Calu3 (cell line): Measurements from ENCODE around the gene RCVRN. TPM values are rescaled to one million over a fixed set of nuclear protein-coding genes. Genes with fewer than 3 reads are reported as not detected.

ENCODE experiments used
- Bru-seq: library from RNA; stranded (reverse); fragments of 400-500 nt; gene quantifications from one replicate; lab custom pipeline; 2021; lab: Mats Ljungman, UMichigan
- BruChase-seq, 2 experiments: library from RNA; stranded (reverse); fragments of 400-500 nt; gene quantifications; one replicate each; lab custom pipeline; 2021; lab: Mats Ljungman, UMichigan
- BruUV-seq: library from RNA; stranded (reverse); fragments of 400-500 nt; replicated peaks from 2 replicates; lab custom pipeline; 2021; lab: Mats Ljungman, UMichigan
- CTCF ChIA-PET: fragments of 300-600 bp; sonication (Branson Sonifier 250); formaldehyde crosslinking; loops from one replicate; lab custom pipeline; 2022; ENCODE audit warnings: antibody characterized with exemption; lab: Charles Lee
- DNase-seq: peaks from one replicate; pipeline ENCODE4 v3.0.0; 2022
- H3K27ac Mint-ChIP-seq: one replicate; pipeline ENCODE4 v1.8.0; 2022; ENCODE audit warnings: mixed read lengths; ENCODE audit not compliant: unreplicated experiment
- H3K27me3 Mint-ChIP-seq: one replicate; pipeline ENCODE4 v1.8.0; 2022; ENCODE audit warnings: mixed read lengths; ENCODE audit not compliant: unreplicated experiment
- H3K36me3 Mint-ChIP-seq: one replicate; pipeline ENCODE4 v1.8.0; 2022; ENCODE audit warnings: mild to moderate bottlenecking, moderate library complexity, mixed read lengths; ENCODE audit not compliant: insufficient read depth, unreplicated experiment
- H3K4me1 Mint-ChIP-seq: one replicate; pipeline ENCODE4 v1.8.0; 2022; ENCODE audit warnings: mild to moderate bottlenecking, low read depth, mixed read lengths; ENCODE audit not compliant: unreplicated experiment
- H3K4me3 Mint-ChIP-seq: one replicate; pipeline ENCODE4 v1.8.0; 2022; ENCODE audit warnings: mild to moderate bottlenecking, low read depth, moderate library complexity, mixed read lengths; ENCODE audit not compliant: unreplicated experiment
- H3K9me3 Mint-ChIP-seq: one replicate; pipeline ENCODE4 v1.8.0; 2022; ENCODE audit warnings: low read depth, mixed read lengths; ENCODE audit not compliant: unreplicated experiment
- CTCF ChIP-seq: fragments of 200-600 bp; IDR thresholded peaks from one replicate; pipeline ENCODE4 v1.8.0; 2022; ENCODE audit warnings: antibody characterized with exemption; ENCODE audit not compliant: unreplicated experiment
- intact Hi-C: fragments of 100-400 bp; cut with micrococcal nuclease; formaldehyde crosslinking; loops from one replicate; pipeline ENCODE4 v1.10.0; 2022; ENCODE audit not compliant: unreplicated experiment
- long read RNA-seq: library from polyadenylated mRNA; stranded (forward); transcript quantifications from one replicate; pipeline ENCODE4 v2.0.0, GENCODE V29; 2022
- total RNA-seq: library from RNA; stranded (reverse); gene quantifications from 2 replicates; pipeline ENCODE4 v1.2.3, GENCODE V29; 2022

The RCVRN gene
- total RNA-seq (not detected in 2 replicates), Bru-seq, nascent RNA (not detected), BruChase-seq, experiment 1, labeled RNA remaining after a 6-hour chase (not detected), BruChase-seq, experiment 2, labeled RNA remaining after a 2-hour chase (not detected)
- long read RNA-seq: 0 reads

GRCh38 chr17:9905078-9905415, at the start of gene RCVRN:
RCVRN (minus strand) TSS chr17:9905271; CDS start chr17:9905180, 91 bp downstream.
- no peak within 1 kb of the TSS for H3K27ac Mint-ChIP-seq
- no peak for DNase-seq
- intact Hi-C loops: no loop called here
- CTCF ChIA-PET: interaction anchor here (0.7 kb wide), 1 partner anchor 94 kb away, joined by 12 read pairs; no protein-coding TSS in a partner anchor
- H3K9me3 Mint-ChIP-seq: no peaks in the 10 kb centered on the region
- TF ChIP-seq CTCF: no peak
- H3K27me3 Mint-ChIP-seq: peaks cover 29% of the 10 kb centered on the region
- H3K4me1 Mint-ChIP-seq: peaks cover 11% of the 10 kb centered on the region
- peaks cover 4% of the 10 kb centered on the region for H3K36me3 Mint-ChIP-seq
- no TSS peak for BruUV-seq
- H3K4me3 Mint-ChIP-seq: no peak within 1 kb of the TSS

GRCh38 chr17:9953492-9953891, 48.4 kb upstream of the RCVRN start:
- no TSS peak for BruUV-seq
- Mint-ChIP-seq H3K36me3 (no peaks in the 10 kb centered on the region), H3K4me3 (no peak overlapping the region), H3K27ac (no peak overlapping the region), H3K9me3 (no peaks in the 10 kb centered on the region), H3K27me3 (peaks cover 39% of the 10 kb centered on the region), H3K4me1 (no peaks in the 10 kb centered on the region)
- CTCF ChIA-PET: no interaction called here
- no peak for TF ChIP-seq CTCF
- DNase-seq: no peak
- intact Hi-C loops: no loop called here

- no peak overlapping the region for H3K4me3 Mint-ChIP-seq
- H3K36me3 Mint-ChIP-seq: no peaks in the 10 kb centered on the region
- H3K9me3 Mint-ChIP-seq: no peaks in the 10 kb centered on the region
- CTCF ChIA-PET: no interaction called here
- no peak for TF ChIP-seq CTCF
- no peaks in the 10 kb centered on the region for H3K4me1 Mint-ChIP-seq
- peaks cover 24% of the 10 kb centered on the region for H3K27me3 Mint-ChIP-seq
- no peak for DNase-seq
- no peak overlapping the region for H3K27ac Mint-ChIP-seq
- intact Hi-C loops: no loop called here
- BruUV-seq: no TSS peak
These were observed 46.7 kb upstream of the RCVRN start for GRCh38 chr17:9951803-9952202.

GRCh38 chr17:9948928-9949327, 43.9 kb upstream of the RCVRN start:
- H3K27me3 Mint-ChIP-seq: peaks cover 20% of the 10 kb centered on the region
- CTCF ChIA-PET: no interaction called here
- TF ChIP-seq CTCF: no peak
- no peak overlapping the region for H3K4me3 Mint-ChIP-seq
- intact Hi-C loops: no loop called here
- no peak for DNase-seq
- no peaks in the 10 kb centered on the region for H3K36me3 Mint-ChIP-seq
- H3K9me3 Mint-ChIP-seq: no peaks in the 10 kb centered on the region
- no TSS peak for BruUV-seq
- no peak overlapping the region for H3K27ac Mint-ChIP-seq
- no peaks in the 10 kb centered on the region for H3K4me1 Mint-ChIP-seq
